Neural cell (in vitro differentiated cells): ENCODE results near the gene ODC1.

ENCODE experiments used
- EP300 ChIP-seq: fragments of 450-650 bp; conservative IDR thresholded peaks from 2 replicates; pipeline ENCODE4 v1.6.1; 2014; ENCODE audit warnings: antibody characterized with exemption, mild to moderate bottlenecking, moderate library complexity; ENCODE audit not compliant: poor library complexity, severe bottlenecking
- EZH2 ChIP-seq: fragments of 200-600, 300-800 bp; shearing (Covaris generic), sonication (generic); IDR thresholded peaks from 2 replicates; pipeline ENCODE4 v1.6.1; 2014; ENCODE audit warnings: antibody characterized with exemption, low read length, borderline replicate concordance, mild to moderate bottlenecking; ENCODE audit not compliant: insufficient read depth, poor library complexity, severe bottlenecking
- MXI1 ChIP-seq: fragments of 450-650 bp; conservative IDR thresholded peaks from 2 replicates; pipeline ENCODE4 v1.6.1; 2014; ENCODE audit warnings: antibody characterized with exemption, mild to moderate bottlenecking; ENCODE audit not compliant: poor library complexity, severe bottlenecking
- POLR2AphosphoS5 ChIP-seq: IDR thresholded peaks from 2 replicates; pipeline ENCODE4 v1.6.1; 2012
- RAD21 ChIP-seq: fragments of 450-650 bp; conservative IDR thresholded peaks from 2 replicates; pipeline ENCODE4 v1.6.1; 2014; ENCODE audit warnings: antibody characterized with exemption, mild to moderate bottlenecking, moderate library complexity
- SMC3 ChIP-seq: fragments of 450-650 bp; conservative IDR thresholded peaks from 2 replicates; pipeline ENCODE4 v1.6.1; 2014; ENCODE audit warnings: antibody characterized with exemption, mild to moderate bottlenecking, moderate library complexity; ENCODE audit not compliant: poor library complexity
- TF ChIP-seq, protein P1 (sequence below): fragments of 450-650 bp; IDR thresholded peaks from 2 replicates; pipeline ENCODE4 v1.5.1; 2014; ENCODE audit warnings: antibody characterized with exemption, mild to moderate bottlenecking, moderate library complexity; ENCODE audit not compliant: poor library complexity, severe bottlenecking
- TF ChIP-seq, protein P2 (sequence below): IDR thresholded peaks from 2 replicates; pipeline ENCODE4 v1.6.1; 2012; ENCODE audit warnings: borderline replicate concordance

DNA sequence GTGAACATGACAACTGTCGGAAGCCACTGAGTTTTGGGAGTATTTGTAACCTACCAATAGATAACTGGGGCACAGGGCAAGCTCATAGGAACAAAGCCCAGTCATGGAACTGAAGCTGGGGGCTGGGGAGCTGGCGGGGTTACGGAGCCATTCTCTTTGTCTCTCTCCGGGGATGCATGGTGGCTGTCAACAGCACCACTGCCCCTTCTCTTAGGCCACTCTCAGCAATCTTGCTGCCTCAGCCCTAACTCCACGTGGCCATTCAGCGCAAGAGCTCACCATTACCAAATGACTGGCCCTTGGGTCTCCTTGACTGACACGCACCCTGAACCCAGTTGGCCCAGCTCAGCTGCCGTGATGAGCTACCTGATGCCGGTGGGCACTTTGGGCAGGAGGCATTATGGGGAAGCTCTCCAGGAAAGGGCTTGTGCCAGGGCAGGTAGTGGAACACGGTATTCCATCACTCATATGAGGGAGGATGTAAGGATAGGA, 33.6 kb upstream of the ODC1 start:
- TF ChIP-seq, protein P1, sequence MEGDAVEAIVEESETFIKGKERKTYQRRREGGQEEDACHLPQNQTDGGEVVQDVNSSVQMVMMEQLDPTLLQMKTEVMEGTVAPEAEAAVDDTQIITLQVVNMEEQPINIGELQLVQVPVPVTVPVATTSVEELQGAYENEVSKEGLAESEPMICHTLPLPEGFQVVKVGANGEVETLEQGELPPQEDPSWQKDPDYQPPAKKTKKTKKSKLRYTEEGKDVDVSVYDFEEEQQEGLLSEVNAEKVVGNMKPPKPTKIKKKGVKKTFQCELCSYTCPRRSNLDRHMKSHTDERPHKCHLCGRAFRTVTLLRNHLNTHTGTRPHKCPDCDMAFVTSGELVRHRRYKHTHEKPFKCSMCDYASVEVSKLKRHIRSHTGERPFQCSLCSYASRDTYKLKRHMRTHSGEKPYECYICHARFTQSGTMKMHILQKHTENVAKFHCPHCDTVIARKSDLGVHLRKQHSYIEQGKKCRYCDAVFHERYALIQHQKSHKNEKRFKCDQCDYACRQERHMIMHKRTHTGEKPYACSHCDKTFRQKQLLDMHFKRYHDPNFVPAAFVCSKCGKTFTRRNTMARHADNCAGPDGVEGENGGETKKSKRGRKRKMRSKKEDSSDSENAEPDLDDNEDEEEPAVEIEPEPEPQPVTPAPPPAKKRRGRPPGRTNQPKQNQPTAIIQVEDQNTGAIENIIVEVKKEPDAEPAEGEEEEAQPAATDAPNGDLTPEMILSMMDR: no peak
- no peak for TF ChIP-seq EP300
- TF ChIP-seq RAD21: no peak
- no peak for TF ChIP-seq MXI1
- no peak for TF ChIP-seq POLR2AphosphoS5
- no peak for TF ChIP-seq EZH2
- TF ChIP-seq SMC3: no peak
- TF ChIP-seq, protein P2, sequence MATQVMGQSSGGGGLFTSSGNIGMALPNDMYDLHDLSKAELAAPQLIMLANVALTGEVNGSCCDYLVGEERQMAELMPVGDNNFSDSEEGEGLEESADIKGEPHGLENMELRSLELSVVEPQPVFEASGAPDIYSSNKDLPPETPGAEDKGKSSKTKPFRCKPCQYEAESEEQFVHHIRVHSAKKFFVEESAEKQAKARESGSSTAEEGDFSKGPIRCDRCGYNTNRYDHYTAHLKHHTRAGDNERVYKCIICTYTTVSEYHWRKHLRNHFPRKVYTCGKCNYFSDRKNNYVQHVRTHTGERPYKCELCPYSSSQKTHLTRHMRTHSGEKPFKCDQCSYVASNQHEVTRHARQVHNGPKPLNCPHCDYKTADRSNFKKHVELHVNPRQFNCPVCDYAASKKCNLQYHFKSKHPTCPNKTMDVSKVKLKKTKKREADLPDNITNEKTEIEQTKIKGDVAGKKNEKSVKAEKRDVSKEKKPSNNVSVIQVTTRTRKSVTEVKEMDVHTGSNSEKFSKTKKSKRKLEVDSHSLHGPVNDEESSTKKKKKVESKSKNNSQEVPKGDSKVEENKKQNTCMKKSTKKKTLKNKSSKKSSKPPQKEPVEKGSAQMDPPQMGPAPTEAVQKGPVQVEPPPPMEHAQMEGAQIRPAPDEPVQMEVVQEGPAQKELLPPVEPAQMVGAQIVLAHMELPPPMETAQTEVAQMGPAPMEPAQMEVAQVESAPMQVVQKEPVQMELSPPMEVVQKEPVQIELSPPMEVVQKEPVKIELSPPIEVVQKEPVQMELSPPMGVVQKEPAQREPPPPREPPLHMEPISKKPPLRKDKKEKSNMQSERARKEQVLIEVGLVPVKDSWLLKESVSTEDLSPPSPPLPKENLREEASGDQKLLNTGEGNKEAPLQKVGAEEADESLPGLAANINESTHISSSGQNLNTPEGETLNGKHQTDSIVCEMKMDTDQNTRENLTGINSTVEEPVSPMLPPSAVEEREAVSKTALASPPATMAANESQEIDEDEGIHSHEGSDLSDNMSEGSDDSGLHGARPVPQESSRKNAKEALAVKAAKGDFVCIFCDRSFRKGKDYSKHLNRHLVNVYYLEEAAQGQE: no peak
